ENCODE results near the gene TRIML2.
"Not testable (repeated sequence)": the region's sequence is repeated elsewhere in the genome, so short reads cannot be mapped to it uniquely, and the experiment has no call there.

TRIML2 gene

GRCh38 chr4:188106454-188106853 lies 2.9 kb downstream of the TRIML2 start:
- no peak for DNase-seq (ENCODE audit: low spot score)

GRCh38 chr4:188092824-188093223 lies 16.6 kb downstream of the TRIML2 start:
- DNase-seq (ENCODE audit: low spot score) = no peak

GRCh38 chr4:188086858-188087257 lies 22.5 kb downstream of the TRIML2 start:
- DNase-seq (ENCODE audit: low spot score) = no peak

- DNase-seq (ENCODE audit: low spot score) = no peak
Measured at GRCh38 chr4:188082796-188083195, 26.6 kb downstream of the TRIML2 start.

- DNase-seq (ENCODE audit: low spot score) = no peak
Measured at GRCh38 chr4:188078116-188078515, 31.3 kb downstream of the TRIML2 start.

- DNase-seq (ENCODE audit: low spot score) = no peak
Measured at GRCh38 chr4:188076169-188076568, 33.2 kb downstream of the TRIML2 start.

GRCh38 chr4:188061083-188061482 lies 48.3 kb downstream of the TRIML2 start:
- no peak for DNase-seq (ENCODE audit: low spot score)

- no peak for DNase-seq (ENCODE audit: low spot score)
Measured at GRCh38 chr4:188053302-188053701, 56.1 kb downstream of the TRIML2 start.

- no peak for DNase-seq (ENCODE audit: low spot score)
Measured at GRCh38 chr4:188046657-188047056, 62.7 kb downstream of the TRIML2 start.

GRCh38 chr4:188045461-188045860 lies 63.9 kb downstream of the TRIML2 start:
- DNase-seq (ENCODE audit: low spot score) = not testable (repeated sequence)

GRCh38 chr4:188043154-188043553 lies 66.2 kb downstream of the TRIML2 start:
- DNase-seq (ENCODE audit: low spot score) = no peak

- DNase-seq (ENCODE audit: low spot score) = no peak
Measured at GRCh38 chr4:188042191-188042590, 67.2 kb downstream of the TRIML2 start.

GRCh38 chr4:188041721-188042120 lies 67.7 kb downstream of the TRIML2 start:
- no peak for DNase-seq (ENCODE audit: low spot score)

Measured in AG20443 (cell line).